ENCODE results near the gene MYBL2. TPM values are rescaled to one million over a fixed set of nuclear protein-coding genes. Genes with fewer than 3 reads are reported as not detected.

The MYBL2 gene
- total RNA-seq, 1 experiment from 2014 or later = 159 TPM

DNA sequence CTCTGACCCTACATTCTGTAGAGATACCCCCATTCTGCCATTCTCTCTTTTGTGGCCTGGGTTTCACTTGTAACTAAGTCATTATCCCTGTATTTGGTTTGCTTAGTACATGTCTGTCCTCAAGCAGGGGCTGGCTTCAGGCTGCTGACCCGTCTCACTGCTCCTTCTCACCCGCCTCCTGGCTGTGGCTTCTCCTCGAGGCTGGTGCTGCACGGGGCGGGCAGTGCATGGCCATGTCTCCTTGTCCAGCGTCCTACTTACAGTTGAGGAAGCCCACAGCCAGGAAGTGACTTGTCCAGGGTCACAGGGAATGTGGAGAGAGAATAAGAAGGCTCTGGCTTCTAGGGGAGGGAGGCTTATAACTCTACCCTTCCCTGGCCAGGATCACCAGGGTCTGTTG is 48.6 kb downstream of the MYBL2 start:
- Histone ChIP-seq H2AK5ac (ENCODE audit: insufficient read length, low read length) (no peak overlapping the region), H2BK120ac (ENCODE audit: low read depth, low read length, poor library complexity, severe bottlenecking) (no peak overlapping the region), H4K91ac (ENCODE audit: insufficient read length, low read depth, low read length) (no peak overlapping the region), H2AFZ (ENCODE audit: low read length) (no peak overlapping the region), H3K79me1 (ENCODE audit: insufficient read depth, low read depth, low read length, poor library complexity, severe bottlenecking) (no peaks in the 10 kb centered on the region), H3K4me1 (ENCODE audit: insufficient read depth, low read length) (no peaks in the 10 kb centered on the region), H3K23me2 (ENCODE audit: insufficient read length, low read depth, low read length, poor library complexity, severe bottlenecking) (no peaks in the 10 kb centered on the region), H2BK12ac (ENCODE audit: insufficient read length, low read depth, low read length) (no peak overlapping the region), H3K9me3 (ENCODE audit: control insufficient read depth, low read depth, low read length) (no peaks in the 10 kb centered on the region), H3K14ac (ENCODE audit: insufficient read depth, low read length) (no peak overlapping the region), H3K27me3 (ENCODE audit: insufficient read depth, low read length) (no peaks in the 10 kb centered on the region), H4K5ac (ENCODE audit: insufficient read length, low read depth, low read length) (no peak overlapping the region), H4K20me1 (ENCODE audit: control insufficient read depth, insufficient read depth, insufficient read length) (no peaks in the 10 kb centered on the region), H3K27ac (ENCODE audit: insufficient read length, low read depth, low read length) (no peak overlapping the region), H3K4me2 (ENCODE audit: insufficient read depth, insufficient read length, low read length) (no peak overlapping the region), H3K56ac (ENCODE audit: insufficient read length, low read depth, low read length) (no peak overlapping the region), H3T11ph (ENCODE audit: low read length) (no peak overlapping the region), H2BK5ac (ENCODE audit: insufficient read length, low read length) (no peak overlapping the region), H3K23ac (ENCODE audit: insufficient read length, low read depth, low read length) (no peak overlapping the region), H3K9ac (ENCODE audit: extremely low read depth, insufficient read length, low read length) (no peak overlapping the region), H3K79me2 (ENCODE audit: insufficient read depth, low read length) (no peaks in the 10 kb centered on the region), H2BK20ac (ENCODE audit: low read depth, low read length, poor library complexity, severe bottlenecking) (no peak overlapping the region), H2BK15ac (ENCODE audit: low read depth, low read length) (no peak overlapping the region), H3K18ac (ENCODE audit: insufficient read length, low read depth, low read length) (no peak overlapping the region), H4K8ac (replicated peaks; ENCODE audit: insufficient read length, low read depth, low read length) (no peak overlapping the region), H3K4ac (ENCODE audit: low read depth, low read length) (no peak overlapping the region)
- no peak overlapping the region for H3K27ac Mint-ChIP-seq
- H3K4me1 Mint-ChIP-seq = peaks cover 0 to 2% of the 10 kb centered on the region in 2 experiments; a peak in 2 of 4 replicates
- no CpG with 5 or more reads among the region's 6 CpGs for WGBS (ENCODE audit: extremely low coverage, insufficient read length, low lambda C conversion rate)
- DNase-seq = no peak
- peaks cover 42 to 72% (median 66%) of the 10 kb centered on the region in 3 experiments for H3K36me3 Mint-ChIP-seq (ENCODE audit: insufficient read depth in 1 of 3, low read depth in 3 of 3)
- TF ChIP-seq, protein P1, sequence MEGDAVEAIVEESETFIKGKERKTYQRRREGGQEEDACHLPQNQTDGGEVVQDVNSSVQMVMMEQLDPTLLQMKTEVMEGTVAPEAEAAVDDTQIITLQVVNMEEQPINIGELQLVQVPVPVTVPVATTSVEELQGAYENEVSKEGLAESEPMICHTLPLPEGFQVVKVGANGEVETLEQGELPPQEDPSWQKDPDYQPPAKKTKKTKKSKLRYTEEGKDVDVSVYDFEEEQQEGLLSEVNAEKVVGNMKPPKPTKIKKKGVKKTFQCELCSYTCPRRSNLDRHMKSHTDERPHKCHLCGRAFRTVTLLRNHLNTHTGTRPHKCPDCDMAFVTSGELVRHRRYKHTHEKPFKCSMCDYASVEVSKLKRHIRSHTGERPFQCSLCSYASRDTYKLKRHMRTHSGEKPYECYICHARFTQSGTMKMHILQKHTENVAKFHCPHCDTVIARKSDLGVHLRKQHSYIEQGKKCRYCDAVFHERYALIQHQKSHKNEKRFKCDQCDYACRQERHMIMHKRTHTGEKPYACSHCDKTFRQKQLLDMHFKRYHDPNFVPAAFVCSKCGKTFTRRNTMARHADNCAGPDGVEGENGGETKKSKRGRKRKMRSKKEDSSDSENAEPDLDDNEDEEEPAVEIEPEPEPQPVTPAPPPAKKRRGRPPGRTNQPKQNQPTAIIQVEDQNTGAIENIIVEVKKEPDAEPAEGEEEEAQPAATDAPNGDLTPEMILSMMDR (conservative IDR thresholded peaks at IDR 0.05) = no peak
- no peaks in the 10 kb centered on the region; a peak in 1 of 5 replicates for H3K9me3 Mint-ChIP-seq
- H3K27me3 Mint-ChIP-seq (ENCODE audit: low read depth) = peaks cover 3% of the 10 kb centered on the region
- H3K4me3 Mint-ChIP-seq = no peak overlapping the region

All from H9 (cell line).